ENCODE results near the gene ATP5F1D.

ATP5F1D gene

GRCh38 chr19:1291761-1292418 is 50.3 kb downstream of the ATP5F1D start:
- no peak for DNase-seq (ENCODE audit: low read depth in 3 of 3)

- DNase-seq (ENCODE audit: low read depth in 3 of 3): no peak
Measured at GRCh38 chr19:1292419-1293151, 51.0 kb downstream of the ATP5F1D start.

GRCh38 chr19:1293782-1294604 is 52.4 kb downstream of the ATP5F1D start:
- DNase-seq (ENCODE audit: low read depth in 3 of 3): no peak
